ENCODE data around the gene SERPINE2.

GRCh38 chr2:223980397-223980735 is 58.7 kb downstream of the SERPINE2 start:
- TF ChIP-seq, protein P1, sequence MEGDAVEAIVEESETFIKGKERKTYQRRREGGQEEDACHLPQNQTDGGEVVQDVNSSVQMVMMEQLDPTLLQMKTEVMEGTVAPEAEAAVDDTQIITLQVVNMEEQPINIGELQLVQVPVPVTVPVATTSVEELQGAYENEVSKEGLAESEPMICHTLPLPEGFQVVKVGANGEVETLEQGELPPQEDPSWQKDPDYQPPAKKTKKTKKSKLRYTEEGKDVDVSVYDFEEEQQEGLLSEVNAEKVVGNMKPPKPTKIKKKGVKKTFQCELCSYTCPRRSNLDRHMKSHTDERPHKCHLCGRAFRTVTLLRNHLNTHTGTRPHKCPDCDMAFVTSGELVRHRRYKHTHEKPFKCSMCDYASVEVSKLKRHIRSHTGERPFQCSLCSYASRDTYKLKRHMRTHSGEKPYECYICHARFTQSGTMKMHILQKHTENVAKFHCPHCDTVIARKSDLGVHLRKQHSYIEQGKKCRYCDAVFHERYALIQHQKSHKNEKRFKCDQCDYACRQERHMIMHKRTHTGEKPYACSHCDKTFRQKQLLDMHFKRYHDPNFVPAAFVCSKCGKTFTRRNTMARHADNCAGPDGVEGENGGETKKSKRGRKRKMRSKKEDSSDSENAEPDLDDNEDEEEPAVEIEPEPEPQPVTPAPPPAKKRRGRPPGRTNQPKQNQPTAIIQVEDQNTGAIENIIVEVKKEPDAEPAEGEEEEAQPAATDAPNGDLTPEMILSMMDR (IDR thresholded peaks at IDR 0.05; ENCODE audit: low read length) = no peak
- no peak for TF ChIP-seq EZH2 (IDR thresholded peaks at IDR 0.05; ENCODE audit: borderline replicate concordance, low read length)

Measured in OCI-LY1 (cell line).